Astrocyte (in vitro differentiated cells and primary cell): ENCODE measurements around the gene MARK1. TPM values are rescaled to one million over a fixed set of nuclear protein-coding genes. Genes with fewer than 3 reads are reported as not detected.

Source experiments
- DNase-seq: peaks from one replicate; pipeline ENCODE4 v3.0.0-alpha.2; 2010; ENCODE audit warnings: low read depth
- FAIRE-seq: peaks from 2 replicates; lab custom pipeline; 2011; peaks lifted over from hg19 to GRCh38; lab: Jason Lieb, UNC
- H2AFZ ChIP-seq: 2 replicates; pipeline ENCODE4 v1.6.0; 2012; ENCODE audit warnings: low read depth, low read length, inconsistent platforms
- H3K27ac ChIP-seq: 2 replicates; pipeline ENCODE4 v1.5.1; 2011; ENCODE audit warnings: low read depth, low read length, inconsistent platforms
- H3K27me3 ChIP-seq: 2 replicates; pipeline ENCODE4 v1.6.0; 2011; ENCODE audit warnings: low read length, inconsistent platforms; ENCODE audit not compliant: insufficient read depth
- H3K36me3 ChIP-seq: 2 replicates; pipeline ENCODE4 v1.5.1; 2011; ENCODE audit warnings: low read length, inconsistent platforms; ENCODE audit not compliant: insufficient read depth
- H3K4me1 ChIP-seq: 2 replicates; pipeline ENCODE4 v1.5.1; 2011; ENCODE audit warnings: low read length, inconsistent platforms; ENCODE audit not compliant: insufficient read depth
- H3K4me2 ChIP-seq: 2 replicates; pipeline ENCODE4 v1.6.0; 2012; ENCODE audit warnings: low read length, inconsistent platforms
- H3K4me3 ChIP-seq: 2 replicates; pipeline ENCODE4 v1.5.1; 2011; ENCODE audit warnings: low read depth, mild to moderate bottlenecking, low read length, inconsistent platforms; ENCODE audit not compliant: insufficient read depth
- H3K79me2 ChIP-seq: 2 replicates; pipeline ENCODE4 v1.6.0; 2012; ENCODE audit warnings: mild to moderate bottlenecking, low read length, inconsistent platforms; ENCODE audit not compliant: insufficient read depth
- H3K9ac ChIP-seq: 2 replicates; pipeline ENCODE4 v1.6.0; 2012; ENCODE audit warnings: mild to moderate bottlenecking, low read length, inconsistent platforms
- H3K9me3 ChIP-seq: 2 replicates; pipeline ENCODE4 v1.5.1; 2012; ENCODE audit warnings: low read depth, mild to moderate bottlenecking, low read length, inconsistent platforms; ENCODE audit not compliant: insufficient read depth
- H4K20me1 ChIP-seq: 2 replicates; pipeline ENCODE4 v1.6.0; 2012; ENCODE audit warnings: low read length, inconsistent platforms; ENCODE audit not compliant: insufficient read depth
- H3K27ac Mint-ChIP-seq: one replicate; pipeline ENCODE4 v1.8.0; 2021; ENCODE audit warnings: mild to moderate bottlenecking, mixed read lengths; ENCODE audit not compliant: unreplicated experiment
- H3K27me3 Mint-ChIP-seq: one replicate; pipeline ENCODE4 v1.8.0; 2021; ENCODE audit warnings: low read depth, mixed read lengths; ENCODE audit not compliant: unreplicated experiment
- H3K36me3 Mint-ChIP-seq: one replicate; pipeline ENCODE4 v1.8.0; 2021; ENCODE audit warnings: low read depth, mixed read lengths; ENCODE audit not compliant: unreplicated experiment
- H3K4me1 Mint-ChIP-seq: one replicate; pipeline ENCODE4 v1.8.0; 2021; ENCODE audit warnings: low read depth, mixed read lengths; ENCODE audit not compliant: unreplicated experiment
- H3K4me3 Mint-ChIP-seq: one replicate; pipeline ENCODE4 v1.8.0; 2021; ENCODE audit warnings: mild to moderate bottlenecking, moderate library complexity, mixed read lengths; ENCODE audit not compliant: unreplicated experiment
- H3K9me3 Mint-ChIP-seq: one replicate; pipeline ENCODE4 v1.8.0; 2021; ENCODE audit warnings: mild to moderate bottlenecking, mixed read lengths; ENCODE audit not compliant: unreplicated experiment
- EZH2 ChIP-seq: IDR thresholded peaks from 2 replicates; pipeline ENCODE4 v1.6.1; 2012; ENCODE audit warnings: mild to moderate bottlenecking, low read length, inconsistent platforms; ENCODE audit not compliant: insufficient read depth
- total RNA-seq: library from RNA; stranded (reverse); gene quantifications from 2 replicates; pipeline ENCODE4 v1.2.1, GENCODE V29; 2021
- TF ChIP-seq, protein P1 (sequence below): IDR thresholded peaks from 2 replicates; pipeline ENCODE4 v1.5.1; 2011; ENCODE audit warnings: low read depth, mild to moderate bottlenecking, inconsistent platforms, low read length, moderate library complexity; ENCODE audit not compliant: insufficient read depth

Gene MARK1
- total RNA-seq, 1 donor from 2014 or later: 10.8 TPM

GRCh38 chr1:220521778-220522177 is 6.2 kb upstream of the MARK1 start:
- Mint-ChIP-seq H3K36me3 (no peaks in the 10 kb centered on the region), H3K9me3 (no peaks in the 10 kb centered on the region), H3K27me3 (peaks cover 2% of the 10 kb centered on the region), H3K4me3 (no peak overlapping the region), H3K4me1 (no peaks in the 10 kb centered on the region), H3K27ac (no peak overlapping the region)
- Histone ChIP-seq H3K4me1 (no peaks in the 10 kb centered on the region), H3K4me2 (no peak overlapping the region), H3K27me3 (no peaks in the 10 kb centered on the region), H3K27ac (no peak overlapping the region), H3K9ac (no peak overlapping the region), H3K9me3 (no peaks in the 10 kb centered on the region), H4K20me1 (no peaks in the 10 kb centered on the region), H2AFZ (no peak overlapping the region), H3K4me3 (no peak overlapping the region), H3K79me2 (no peaks in the 10 kb centered on the region), H3K36me3 (no peaks in the 10 kb centered on the region)
- DNase-seq: no peak
- FAIRE-seq: no peak
- no peak for TF ChIP-seq EZH2
- TF ChIP-seq, protein P1, sequence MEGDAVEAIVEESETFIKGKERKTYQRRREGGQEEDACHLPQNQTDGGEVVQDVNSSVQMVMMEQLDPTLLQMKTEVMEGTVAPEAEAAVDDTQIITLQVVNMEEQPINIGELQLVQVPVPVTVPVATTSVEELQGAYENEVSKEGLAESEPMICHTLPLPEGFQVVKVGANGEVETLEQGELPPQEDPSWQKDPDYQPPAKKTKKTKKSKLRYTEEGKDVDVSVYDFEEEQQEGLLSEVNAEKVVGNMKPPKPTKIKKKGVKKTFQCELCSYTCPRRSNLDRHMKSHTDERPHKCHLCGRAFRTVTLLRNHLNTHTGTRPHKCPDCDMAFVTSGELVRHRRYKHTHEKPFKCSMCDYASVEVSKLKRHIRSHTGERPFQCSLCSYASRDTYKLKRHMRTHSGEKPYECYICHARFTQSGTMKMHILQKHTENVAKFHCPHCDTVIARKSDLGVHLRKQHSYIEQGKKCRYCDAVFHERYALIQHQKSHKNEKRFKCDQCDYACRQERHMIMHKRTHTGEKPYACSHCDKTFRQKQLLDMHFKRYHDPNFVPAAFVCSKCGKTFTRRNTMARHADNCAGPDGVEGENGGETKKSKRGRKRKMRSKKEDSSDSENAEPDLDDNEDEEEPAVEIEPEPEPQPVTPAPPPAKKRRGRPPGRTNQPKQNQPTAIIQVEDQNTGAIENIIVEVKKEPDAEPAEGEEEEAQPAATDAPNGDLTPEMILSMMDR: no peak

DNA sequence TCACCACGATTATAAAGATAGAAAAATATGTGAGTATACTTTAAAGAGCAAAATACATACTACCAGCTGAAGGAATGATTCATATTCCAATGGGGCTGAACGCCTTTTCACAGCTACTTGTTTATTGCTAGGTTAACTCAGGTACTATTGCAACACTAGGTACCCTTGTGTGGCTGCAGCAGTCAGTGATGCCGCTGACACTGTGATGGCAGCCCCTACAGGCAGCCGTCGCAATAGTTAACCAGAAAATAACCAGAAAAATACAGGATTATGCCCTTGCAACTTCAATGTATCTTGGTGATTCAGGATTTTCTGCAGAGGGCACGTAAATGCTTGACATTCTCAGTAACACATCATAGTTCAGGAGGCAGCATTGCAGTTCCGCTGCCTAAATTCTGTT is 1.6 kb upstream of the MARK1 start:
- Mint-ChIP-seq H3K36me3 (no peaks in the 10 kb centered on the region), H3K4me1 (peaks cover 11% of the 10 kb centered on the region), H3K4me3 (no peak overlapping the region), H3K9me3 (no peaks in the 10 kb centered on the region), H3K27ac (no peak overlapping the region), H3K27me3 (peaks cover 2% of the 10 kb centered on the region)
- no peak overlapping the region for H2AFZ ChIP-seq
- no peak overlapping the region for H3K27ac ChIP-seq
- DNase-seq (no peak), FAIRE-seq (no peak)
- H3K79me2 ChIP-seq: peaks cover 5% of the 10 kb centered on the region
- no peaks in the 10 kb centered on the region for H3K36me3 ChIP-seq
- no peak overlapping the region for H3K4me2 ChIP-seq
- peaks cover 11% of the 10 kb centered on the region for H3K4me1 ChIP-seq
- H3K27me3 ChIP-seq: peaks cover 6% of the 10 kb centered on the region
- H4K20me1 ChIP-seq: no peaks in the 10 kb centered on the region
- H3K9me3 ChIP-seq: no peaks in the 10 kb centered on the region
- no peak overlapping the region for H3K4me3 ChIP-seq
- no peak for TF ChIP-seq EZH2
- TF ChIP-seq, protein P1: peak; percentile 15
- no peak overlapping the region for H3K9ac ChIP-seq

- Histone ChIP-seq H2AFZ (peak overlapping the region; percentile 93), H3K4me3 (peak overlapping the region; percentile 76), H3K9me3 (no peaks in the 10 kb centered on the region), H3K9ac (peak overlapping the region; percentile 84), H3K36me3 (no peaks in the 10 kb centered on the region), H4K20me1 (no peaks in the 10 kb centered on the region), H3K27ac (no peak overlapping the region), H3K4me1 (peaks cover 11% of the 10 kb centered on the region), H3K27me3 (peaks cover 6% of the 10 kb centered on the region), H3K4me2 (peak overlapping the region; percentile 92), H3K79me2 (peaks cover 10% of the 10 kb centered on the region)
- FAIRE-seq: no peak
- TF ChIP-seq, protein P1: no peak
- peak; percentile 36 for TF ChIP-seq EZH2
- Mint-ChIP-seq H3K27me3 (peaks cover 2% of the 10 kb centered on the region), H3K4me1 (peaks cover 11% of the 10 kb centered on the region), H3K4me3 (peak overlapping the region; percentile 95), H3K36me3 (no peaks in the 10 kb centered on the region), H3K9me3 (no peaks in the 10 kb centered on the region), H3K27ac (peak overlapping the region; percentile 82)
- peak; percentile 18 for DNase-seq
Observed at GRCh38 chr1:220527279-220527907, 543 bp upstream of the MARK1 start.
